Measurements from ENCODE around the gene CD200R1. TPM values are rescaled to one million over a fixed set of nuclear protein-coding genes. Genes with fewer than 3 reads are reported as not detected.

CD200R1 gene
- total RNA-seq, 1 experiment from 2014 or later: not detected

- no peaks in the 10 kb centered on the region for H3K9me3 ChIP-seq (ENCODE audit: control insufficient read depth, low read depth, low read length)
- no peak overlapping the region for H3K18ac ChIP-seq (ENCODE audit: insufficient read length, low read depth, low read length)
- H3K27me3 ChIP-seq (ENCODE audit: insufficient read depth, low read length): no peaks in the 10 kb centered on the region
- no peak overlapping the region for H3K56ac ChIP-seq (ENCODE audit: insufficient read length, low read depth, low read length)
- H2AFZ ChIP-seq (ENCODE audit: low read length): no peak overlapping the region
- no peaks in the 10 kb centered on the region for H3K9me3 Mint-ChIP-seq
- no peak overlapping the region for H3K27ac Mint-ChIP-seq
- H2BK15ac ChIP-seq (ENCODE audit: low read depth, low read length): no peak overlapping the region
- 0 out of 2 replicates have a peak, but pooled peaks cover 1% of the 10 kb centered on the region for H3K79me2 ChIP-seq (ENCODE audit: insufficient read depth, low read length)
- H3K79me1 ChIP-seq (ENCODE audit: insufficient read depth, low read depth, low read length, poor library complexity, severe bottlenecking): no peaks in the 10 kb centered on the region
- no peak overlapping the region for H2BK12ac ChIP-seq (ENCODE audit: insufficient read length, low read depth, low read length)
- no peak overlapping the region for H2BK5ac ChIP-seq (ENCODE audit: insufficient read length, low read length)
- no peak overlapping the region for H3K9ac ChIP-seq (ENCODE audit: extremely low read depth, insufficient read length, low read length)
- H3T11ph ChIP-seq (ENCODE audit: low read length): no peak overlapping the region
- WGBS (ENCODE audit: extremely low coverage, insufficient read length, low lambda C conversion rate): no CpG with 5 or more reads among the region's 3 CpGs
- H3K14ac ChIP-seq (ENCODE audit: insufficient read depth, low read length): no peak overlapping the region
- H2BK120ac ChIP-seq (ENCODE audit: low read depth, low read length, poor library complexity, severe bottlenecking): no peak overlapping the region
- no peaks in the 10 kb centered on the region for H3K4me1 ChIP-seq (ENCODE audit: insufficient read depth, low read length)
- H3K27me3 Mint-ChIP-seq (ENCODE audit: low read depth): no peaks in the 10 kb centered on the region
- H3K27ac ChIP-seq (ENCODE audit: insufficient read length, low read depth, low read length): no peak overlapping the region
- no peaks in the 10 kb centered on the region for H3K4me1 Mint-ChIP-seq
- no peak overlapping the region for H2AK5ac ChIP-seq (ENCODE audit: insufficient read length, low read length)
- no peak overlapping the region for H3K4me2 ChIP-seq (ENCODE audit: insufficient read depth, insufficient read length, low read length)
- no peak for TF ChIP-seq CTCF (conservative IDR thresholded peaks at IDR 0.05)
- H2BK20ac ChIP-seq (ENCODE audit: low read depth, low read length, poor library complexity, severe bottlenecking): no peak overlapping the region
- H3K23ac ChIP-seq (ENCODE audit: insufficient read length, low read depth, low read length): no peak overlapping the region
- DNase-seq: no peak
- H4K20me1 ChIP-seq (ENCODE audit: control insufficient read depth, insufficient read depth, insufficient read length): no peaks in the 10 kb centered on the region
- H3K23me2 ChIP-seq (ENCODE audit: insufficient read length, low read depth, low read length, poor library complexity, severe bottlenecking): no peaks in the 10 kb centered on the region
- no peak overlapping the region for H3K4me3 Mint-ChIP-seq
- no peak overlapping the region for H4K91ac ChIP-seq (ENCODE audit: insufficient read length, low read depth, low read length)
- peaks cover 16 to 89% (median 77%) of the 10 kb centered on the region in 3 experiments; a peak in 6 of 7 replicates for H3K36me3 Mint-ChIP-seq (ENCODE audit: insufficient read depth in 1 of 3, low read depth in 3 of 3)
- no peak overlapping the region for H4K8ac ChIP-seq (replicated peaks; ENCODE audit: insufficient read length, low read depth, low read length)
- no peak overlapping the region for H4K5ac ChIP-seq (ENCODE audit: insufficient read length, low read depth, low read length)
- no peak overlapping the region for H3K4ac ChIP-seq (ENCODE audit: low read depth, low read length)
Observed at GRCh38 chr3:113008117-113008516, 33.2 kb upstream of the CD200R1 start.

All from H9 (cell line).